CD8-positive, alpha-beta memory T cell (primary cell): ENCODE measurements around the gene NFIC. TPM values are rescaled to one million over a fixed set of nuclear protein-coding genes. Genes with fewer than 3 reads are reported as not detected.

Source experiments
- CTCF ChIA-PET: fragments of 350-600 bp; sonication (Branson Sonifier 250); formaldehyde crosslinking; loops from one replicate; lab custom pipeline; 2021; ENCODE audit warnings: antibody characterized with exemption; lab: Charles Lee
- POLR2A ChIA-PET: fragments of 350-600 bp; sonication (Branson Sonifier 250); formaldehyde crosslinking; loops from one replicate; lab custom pipeline; 2021; ENCODE audit warnings: antibody characterized with exemption; lab: Charles Lee
- DNase-seq, 5 donors: peaks; one replicate each; pipeline versions ENCODE4 v3.0.0 to v3.0.0-alpha.2; 2020 to 2022; ENCODE audit warnings: mixed read lengths in 1 of 5
- H3K27ac ChIP-seq: one replicate; pipeline ENCODE4 v1.7.0; 2013; ENCODE audit warnings: low read depth, mild to moderate bottlenecking, low read length, moderate library complexity
- H3K27me3 ChIP-seq: 2 replicates; pipeline ENCODE4 v1.7.0; 2013; ENCODE audit warnings: low read length, mild to moderate bottlenecking; ENCODE audit not compliant: insufficient read depth, poor library complexity, severe bottlenecking
- H3K36me3 ChIP-seq: 2 replicates; pipeline ENCODE4 v1.7.0; 2013; ENCODE audit warnings: mild to moderate bottlenecking, low read length, moderate library complexity; ENCODE audit not compliant: insufficient read depth
- H3K4me1 ChIP-seq: 2 replicates; pipeline ENCODE4 v1.7.0; 2013; ENCODE audit warnings: mild to moderate bottlenecking, low read length, moderate library complexity; ENCODE audit not compliant: insufficient read depth
- H3K4me3 ChIP-seq: 2 replicates; pipeline ENCODE4 v1.7.0; 2013; ENCODE audit warnings: mild to moderate bottlenecking, low read length
- H3K9me3 ChIP-seq: 2 replicates; pipeline ENCODE4 v1.7.0; 2013; ENCODE audit warnings: mild to moderate bottlenecking, low read length
- H3K27ac Mint-ChIP-seq, 8 donors: one replicate each; pipeline ENCODE4 v1.8.0; 2020 to 2021; ENCODE audit warnings: mixed read lengths in 8 of 8, mild to moderate bottlenecking in 6 of 8, inconsistent platforms in 3 of 8, moderate library complexity in 3 of 8
- H3K27me3 Mint-ChIP-seq, 2 donors: one replicate each; pipeline ENCODE4 v1.8.0; 2020 to 2021; ENCODE audit warnings: mixed read lengths in 2 of 2, mild to moderate bottlenecking in 1 of 2, moderate library complexity in 1 of 2
- H3K36me3 Mint-ChIP-seq, 3 donors: one replicate each; pipeline ENCODE4 v1.8.0; 2020 to 2021; ENCODE audit warnings: mixed read lengths in 3 of 3, inconsistent platforms in 1 of 3, mild to moderate bottlenecking in 1 of 3
- H3K4me1 Mint-ChIP-seq, 3 donors: one replicate each; pipeline ENCODE4 v1.8.0; 2020 to 2021; ENCODE audit warnings: mixed read lengths in 3 of 3, inconsistent platforms in 1 of 3, mild to moderate bottlenecking in 1 of 3
- H3K4me3 Mint-ChIP-seq, 7 donors: one replicate each; pipeline ENCODE4 v1.8.0; 2020 to 2021; ENCODE audit warnings: mixed read lengths in 7 of 7, mild to moderate bottlenecking in 6 of 7, moderate library complexity in 4 of 7, inconsistent platforms in 2 of 7
- H3K9me3 Mint-ChIP-seq, 5 donors: one replicate each; pipeline ENCODE4 v1.8.0; 2020 to 2022; ENCODE audit warnings: mixed read lengths in 5 of 5, mild to moderate bottlenecking in 3 of 5, moderate library complexity in 2 of 5, inconsistent platforms in 1 of 5
- polyA plus RNA-seq: library from polyadenylated mRNA; unstranded; fragments of 300-500 nt; fragmentation: Illumina TruSeq; gene quantifications from one replicate; pipeline ENCODE4 v1.2.3, GENCODE V29; 2021
- total RNA-seq, 2 experiments: library from RNA; stranded (reverse); gene quantifications; one replicate each; pipeline ENCODE4 v1.2.3, GENCODE V29; 2021

The NFIC gene
- total and polyA plus RNA-seq, 3 experiments from 2014 or later, result 16.1 to 19.4 (median 17.8) TPM

DNA sequence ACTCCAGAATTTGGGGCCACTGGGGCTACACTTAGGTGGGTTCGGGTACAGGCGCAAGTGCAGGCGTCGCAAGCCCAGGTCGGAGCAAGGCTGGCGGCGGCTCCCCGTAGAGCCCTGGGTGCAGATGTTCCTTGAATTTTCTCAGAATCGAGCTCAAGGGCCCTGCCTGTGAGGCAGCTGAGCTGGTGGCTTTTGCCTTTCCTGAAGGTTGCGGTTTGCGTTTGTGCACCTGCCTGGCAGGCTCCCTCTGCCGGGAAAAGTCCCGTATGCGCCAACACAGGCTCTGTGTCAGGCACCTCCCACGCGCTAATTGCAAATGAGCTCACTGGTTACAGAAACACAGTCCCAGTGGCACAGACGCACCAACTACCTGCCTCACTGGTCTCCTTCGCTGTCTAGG, 128.2 kb downstream of the NFIC start:
- Histone ChIP-seq H3K9me3 (no peaks in the 10 kb centered on the region), H3K4me3 (no peak overlapping the region), H3K4me1 (peaks cover 3% of the 10 kb centered on the region), H3K36me3 (no peaks in the 10 kb centered on the region), H3K27me3 (no peaks in the 10 kb centered on the region), H3K27ac (no peak overlapping the region)
- Mint-ChIP-seq H3K27ac (no peak overlapping the region), H3K4me1 (peaks cover 10 to 17% (median 12%) of the 10 kb centered on the region in 3 donors), H3K4me3 (no peak overlapping the region), H3K36me3 (peaks cover 0 to 53% (median 4%) of the 10 kb centered on the region in 3 donors), H3K27me3 (no peaks in the 10 kb centered on the region), H3K9me3 (no peaks in the 10 kb centered on the region)
- CTCF ChIA-PET, result interaction anchor here (0.6 to 1.4 kb wide), 2 partner anchors 9 to 328 kb away, joined by 3 to 7 read pairs; no protein-coding TSS in a partner anchor
- no peak for DNase-seq
- POLR2A ChIA-PET, result interaction anchor here (0.5 kb wide), 1 partner anchor 15 kb away, joined by 3 read pairs; no protein-coding TSS in a partner anchor

DNA sequence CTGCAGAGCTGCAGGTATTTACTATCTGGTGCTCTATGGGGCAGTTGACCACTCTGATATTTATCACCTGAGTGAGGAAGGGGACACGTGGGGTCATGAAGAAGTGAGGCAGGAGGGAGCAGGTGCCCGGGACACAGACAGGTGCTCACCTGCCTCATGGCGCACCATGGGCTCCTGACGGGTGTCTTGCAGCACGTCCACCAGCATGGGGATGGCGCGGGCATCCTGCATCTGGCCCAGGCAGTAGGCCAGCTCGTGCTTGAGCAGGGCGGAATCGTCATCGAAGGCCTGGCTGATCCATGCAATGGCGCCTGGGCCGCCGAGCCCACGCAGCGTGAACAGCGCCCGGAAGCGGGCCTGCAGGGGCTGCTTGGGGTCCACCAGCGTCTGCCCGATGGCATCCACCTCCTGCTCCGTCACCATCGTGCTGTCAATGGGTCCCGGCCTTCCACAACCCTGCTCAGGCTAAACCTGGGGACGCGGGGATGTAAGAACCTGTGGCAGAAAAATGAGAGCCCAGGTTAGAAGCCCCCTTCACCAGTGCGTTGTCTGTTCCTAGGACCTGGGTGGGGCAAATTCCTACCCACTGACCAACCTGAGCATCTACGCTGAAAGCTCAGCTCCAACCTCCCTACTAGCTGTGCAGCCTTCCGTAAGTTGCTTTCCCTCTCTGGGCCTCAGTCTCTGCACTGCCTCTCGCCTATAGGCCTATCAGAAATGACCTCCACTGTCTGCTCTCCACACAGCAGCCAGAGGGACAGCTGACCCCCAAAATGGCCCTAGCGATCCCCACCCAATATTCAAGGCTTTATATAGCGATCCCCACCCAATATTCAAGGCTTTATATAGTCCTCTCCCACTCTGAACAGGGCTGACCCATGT, 130.2 kb downstream of the NFIC start:
- Mint-ChIP-seq H3K27me3 (peaks cover 0 to 4% of the 10 kb centered on the region in 2 donors), H3K36me3 (peaks cover 0 to 52% (median 4%) of the 10 kb centered on the region in 3 donors), H3K4me1 (peaks cover 22 to 33% (median 23%) of the 10 kb centered on the region in 3 donors), H3K9me3 (peaks cover 0 to 1% (median 0%) of the 10 kb centered on the region in 5 donors), H3K27ac (peak overlapping the region in 2 of 8 donors; percentile 16 to 36), H3K4me3 (peak overlapping the region in 1 of 7 donors; percentile 77)
- DNase-seq, result no peak
- Histone ChIP-seq H3K36me3 (no peaks in the 10 kb centered on the region), H3K27ac (no peak overlapping the region), H3K4me3 (no peak overlapping the region), H3K4me1 (peaks cover 14% of the 10 kb centered on the region), H3K27me3 (no peaks in the 10 kb centered on the region), H3K9me3 (no peaks in the 10 kb centered on the region)
- ChIA-PET CTCF (no interaction called here), POLR2A (interaction anchor here (0.5 kb wide), 1 partner anchor 12 kb away, joined by 4 read pairs; no protein-coding TSS in a partner anchor)

DNA sequence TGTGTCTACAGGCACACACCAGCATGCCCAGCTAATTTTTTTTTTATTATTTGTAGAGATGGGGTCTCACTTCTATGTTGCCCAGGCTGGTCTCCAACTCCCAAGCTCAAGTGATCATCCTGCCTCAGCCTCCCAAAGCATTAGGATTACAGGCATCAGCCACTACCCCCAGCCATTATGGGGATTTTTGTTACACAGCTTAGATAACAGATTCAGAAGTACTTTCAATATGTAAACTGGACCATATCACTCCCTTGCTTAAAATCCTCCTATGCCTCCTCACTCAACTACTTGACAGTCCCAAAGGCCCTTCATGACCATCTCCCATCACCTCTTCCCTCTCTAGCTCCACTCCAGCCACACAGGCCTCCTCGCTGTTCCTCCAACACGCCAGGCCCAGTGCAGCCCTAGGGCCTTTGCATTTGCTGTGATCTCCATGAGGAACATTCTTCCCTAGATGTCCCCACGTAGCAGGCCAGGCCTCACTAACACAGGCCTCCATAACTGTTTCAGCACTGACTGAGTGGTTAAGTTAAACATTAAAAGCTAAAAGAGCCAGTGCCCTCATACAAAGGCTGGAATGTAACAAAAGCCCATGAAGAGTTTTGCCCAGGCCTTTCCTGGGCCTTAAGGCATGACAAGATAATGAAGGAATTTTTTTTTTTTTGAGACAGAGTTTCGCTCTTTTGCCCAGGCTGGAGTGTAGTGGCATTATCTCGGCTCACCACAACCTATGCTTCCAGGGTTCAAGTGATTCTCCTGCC, 131.6 kb downstream of the NFIC start:
- H3K9me3 Mint-ChIP-seq, result peaks cover 0 to 1% (median 0%) of the 10 kb centered on the region in 5 donors
- H3K27ac ChIP-seq, result no peak overlapping the region
- no peaks in the 10 kb centered on the region for H3K27me3 ChIP-seq
- peak overlapping the region in 2 of 8 donors; percentile 16 to 23 for H3K27ac Mint-ChIP-seq
- ChIA-PET CTCF (no interaction called here), POLR2A (no interaction called here)
- H3K4me3 ChIP-seq, result no peak overlapping the region
- H3K36me3 Mint-ChIP-seq, result peaks cover 0 to 43% (median 4%) of the 10 kb centered on the region in 3 donors
- no peak for DNase-seq
- H3K27me3 Mint-ChIP-seq, result peaks cover 0 to 4% of the 10 kb centered on the region in 2 donors
- no peaks in the 10 kb centered on the region for H3K36me3 ChIP-seq
- peak overlapping the region in 3 of 7 donors; percentile 2 to 77 (median 69) for H3K4me3 Mint-ChIP-seq
- peaks cover 14% of the 10 kb centered on the region for H3K4me1 ChIP-seq
- peaks cover 22 to 33% (median 23%) of the 10 kb centered on the region in 3 donors for H3K4me1 Mint-ChIP-seq
- H3K9me3 ChIP-seq, result no peaks in the 10 kb centered on the region

DNA sequence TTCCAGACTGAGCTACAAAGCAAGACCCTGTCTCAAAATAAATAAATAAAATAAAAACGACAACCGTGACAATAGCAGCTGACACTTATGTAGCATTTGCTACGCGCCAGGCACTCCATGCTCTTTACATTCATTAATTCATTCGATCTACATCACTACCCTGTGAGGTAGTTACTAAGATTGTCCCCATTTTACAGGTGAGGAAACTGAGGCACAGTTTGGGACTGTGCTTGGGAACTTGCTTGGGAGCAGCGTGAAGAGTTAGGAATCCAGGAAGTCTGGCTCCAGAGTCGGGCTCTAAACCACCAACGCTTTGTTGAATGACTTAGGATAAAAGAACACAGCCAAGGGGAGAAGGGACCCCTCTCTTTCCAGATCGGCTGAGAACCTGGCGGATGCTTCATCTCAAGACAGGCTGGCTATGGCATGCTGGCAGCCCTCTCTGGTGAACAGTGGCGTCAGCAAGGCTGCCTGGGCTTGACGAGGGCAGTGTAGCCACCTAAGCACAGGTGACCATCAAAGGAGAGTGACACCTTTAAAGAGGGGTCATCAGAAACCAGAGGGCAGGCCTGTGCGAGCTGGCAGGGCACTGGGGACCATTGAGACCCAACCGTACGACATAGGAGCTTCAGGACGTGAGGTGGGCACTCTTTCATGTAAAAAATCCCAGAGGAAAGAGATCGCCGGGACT, 133.5 kb downstream of the NFIC start:
- peaks cover 27 to 38% (median 28%) of the 10 kb centered on the region in 3 donors for H3K4me1 Mint-ChIP-seq
- Histone ChIP-seq H3K27me3 (no peaks in the 10 kb centered on the region), H3K4me1 (peaks cover 17% of the 10 kb centered on the region), H3K27ac (peak overlapping the region; percentile 96), H3K4me3 (peak overlapping the region; percentile 76), H3K36me3 (no peaks in the 10 kb centered on the region), H3K9me3 (no peaks in the 10 kb centered on the region)
- no peak for DNase-seq
- H3K36me3 Mint-ChIP-seq, result peaks cover 0 to 30% (median 4%) of the 10 kb centered on the region in 3 donors
- H3K27me3 Mint-ChIP-seq, result peaks cover 0 to 7% of the 10 kb centered on the region in 2 donors
- peak overlapping the region; percentile 89 to 96 (median 94) for H3K4me3 Mint-ChIP-seq
- H3K27ac Mint-ChIP-seq, result peak overlapping the region; percentile 94 to 99 (median 98)
- H3K9me3 Mint-ChIP-seq, result peaks cover 0 to 1% (median 0%) of the 10 kb centered on the region in 5 donors
- POLR2A ChIA-PET, result no interaction called here
- CTCF ChIA-PET, result interaction anchor here (0.9 to 2.7 kb wide), 3 partner anchors 9 to 18 kb away, joined by 3 to 10 read pairs (median 5); no protein-coding TSS in a partner anchor

DNA sequence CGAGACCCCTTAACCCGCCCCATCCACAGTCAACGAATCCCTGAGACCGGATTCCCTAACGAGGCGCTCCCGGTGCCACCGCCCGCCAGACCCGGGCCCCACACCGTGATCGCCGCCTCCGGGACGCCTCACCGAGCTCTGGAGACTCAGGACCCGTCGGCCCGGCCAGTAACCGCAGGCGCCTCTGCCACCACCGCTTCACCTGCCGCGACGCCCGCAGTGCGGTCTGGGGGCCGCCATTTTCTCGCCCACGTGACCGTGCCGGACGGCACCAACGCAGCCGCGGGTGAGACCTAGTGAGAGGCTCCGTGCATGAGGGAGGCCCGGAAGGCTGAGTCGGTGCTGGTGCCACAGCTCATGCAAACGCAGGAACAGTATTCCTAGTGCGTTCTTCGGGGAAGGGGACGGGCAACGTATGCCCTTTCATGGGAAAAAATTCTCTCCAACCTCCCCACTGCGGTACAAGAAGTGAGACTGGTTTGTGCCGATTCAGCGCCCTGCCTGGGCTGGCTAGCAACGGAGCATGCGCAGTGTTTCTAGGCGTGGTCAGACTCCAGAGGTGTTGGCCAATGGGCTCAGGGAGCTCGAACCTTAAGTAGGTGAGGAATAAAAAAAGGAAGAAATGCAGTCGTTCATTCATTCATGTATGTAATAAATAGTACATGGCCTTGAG, 134.2 kb downstream of the NFIC start, which contains the start of gene DOHH:
DOHH (minus strand) TSS at position 246 of the 673 bp plus-strand sequence. CDS start 3,860 bp downstream, outside the sequence.
- Histone ChIP-seq H3K36me3 (no peaks in the 10 kb centered on the region), H3K27ac (peak within 1 kb of the TSS; percentile 96), H3K4me3 (peak within 1 kb of the TSS; percentile 76), H3K9me3 (no peaks in the 10 kb centered on the region), H3K4me1 (peaks cover 24% of the 10 kb centered on the region), H3K27me3 (no peaks in the 10 kb centered on the region)
- H3K36me3 Mint-ChIP-seq, result peaks cover 0 to 25% (median 4%) of the 10 kb centered on the region in 3 donors
- H3K9me3 Mint-ChIP-seq, result peaks cover 0 to 1% (median 0%) of the 10 kb centered on the region in 5 donors
- H3K27ac Mint-ChIP-seq, result peak within 1 kb of the TSS; percentile 94 to 99 (median 98)
- ChIA-PET CTCF (interaction anchor here (0.7 to 2.7 kb wide), 4 partner anchors 9 to 30 kb away, joined by 3 to 10 read pairs (median 4); no protein-coding TSS in a partner anchor), POLR2A (no interaction called here)
- peak; percentile 89 to 96 (median 93) for DNase-seq
- H3K4me3 Mint-ChIP-seq, result peak within 1 kb of the TSS; percentile 89 to 96 (median 94)
- H3K4me1 Mint-ChIP-seq, result peaks cover 29 to 42% (median 32%) of the 10 kb centered on the region in 3 donors
- peaks cover 0 to 7% of the 10 kb centered on the region in 2 donors for H3K27me3 Mint-ChIP-seq

DNA sequence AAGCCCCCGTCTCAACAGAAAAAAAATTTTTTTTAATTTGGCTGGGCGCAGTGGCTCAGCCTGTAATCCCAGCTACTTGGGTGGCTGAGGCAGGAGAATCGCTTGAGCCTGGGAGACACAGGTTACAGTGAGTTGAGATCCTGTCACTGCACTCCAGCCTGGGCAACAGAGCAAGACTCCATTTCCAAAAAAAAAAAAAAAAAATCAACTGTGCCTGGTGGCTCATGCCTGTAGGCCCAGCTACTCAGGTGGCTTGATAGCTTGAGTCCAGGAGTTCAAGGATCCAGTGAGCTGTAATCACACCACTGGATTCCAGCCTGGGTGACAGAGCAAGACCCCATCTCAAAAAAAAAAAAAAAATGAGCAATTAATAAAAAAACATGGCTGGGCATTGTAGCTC, 135.4 kb downstream of the NFIC start:
- POLR2A ChIA-PET, result no interaction called here
- no peaks in the 10 kb centered on the region for H3K27me3 ChIP-seq
- Mint-ChIP-seq H3K4me3 (no peak overlapping the region), H3K9me3 (peaks cover 0 to 1% (median 0%) of the 10 kb centered on the region in 5 donors), H3K27ac (peak overlapping the region in 3 of 8 donors; percentile 13 to 94 (median 83)), H3K4me1 (peaks cover 34 to 47% (median 38%) of the 10 kb centered on the region in 3 donors), H3K36me3 (peaks cover 0 to 21% (median 2%) of the 10 kb centered on the region in 3 donors), H3K27me3 (peaks cover 0 to 7% of the 10 kb centered on the region in 2 donors)
- H3K36me3 ChIP-seq, result no peaks in the 10 kb centered on the region
- no peaks in the 10 kb centered on the region for H3K9me3 ChIP-seq
- no peak for DNase-seq
- no peak overlapping the region for H3K4me3 ChIP-seq
- H3K4me1 ChIP-seq, result peaks cover 24% of the 10 kb centered on the region
- CTCF ChIA-PET, result no interaction called here
- no peak overlapping the region for H3K27ac ChIP-seq
